ENCODE data around the gene TBX1.

Gene TBX1

GRCh38 chr22:19749876-19750275 lies 10.7 kb upstream of the TBX1 start:
- H3K27ac Mint-ChIP-seq: no peak overlapping the region
- no peak for DNase-seq (ENCODE audit: low spot score)
- H3K4me3 Mint-ChIP-seq: no peak overlapping the region
- H3K36me3 Mint-ChIP-seq (ENCODE audit: low read depth): no peaks in the 10 kb centered on the region
- H3K4me1 Mint-ChIP-seq (ENCODE audit: low read depth): no peaks in the 10 kb centered on the region
- H3K27me3 Mint-ChIP-seq (ENCODE audit: low read depth): peaks cover 22% of the 10 kb centered on the region
- no peaks in the 10 kb centered on the region for H3K9me3 Mint-ChIP-seq

- H3K9me3 Mint-ChIP-seq: no peaks in the 10 kb centered on the region
- no peak for DNase-seq (ENCODE audit: low spot score)
- H3K36me3 Mint-ChIP-seq (ENCODE audit: low read depth): no peaks in the 10 kb centered on the region
- peaks cover 28% of the 10 kb centered on the region for H3K27me3 Mint-ChIP-seq (ENCODE audit: low read depth)
- H3K27ac Mint-ChIP-seq: no peak overlapping the region
- H3K4me3 Mint-ChIP-seq: no peak overlapping the region
- no peaks in the 10 kb centered on the region for H3K4me1 Mint-ChIP-seq (ENCODE audit: low read depth)
Measured at GRCh38 chr22:19750507-19751490, 9.8 kb upstream of the TBX1 start.

DNA sequence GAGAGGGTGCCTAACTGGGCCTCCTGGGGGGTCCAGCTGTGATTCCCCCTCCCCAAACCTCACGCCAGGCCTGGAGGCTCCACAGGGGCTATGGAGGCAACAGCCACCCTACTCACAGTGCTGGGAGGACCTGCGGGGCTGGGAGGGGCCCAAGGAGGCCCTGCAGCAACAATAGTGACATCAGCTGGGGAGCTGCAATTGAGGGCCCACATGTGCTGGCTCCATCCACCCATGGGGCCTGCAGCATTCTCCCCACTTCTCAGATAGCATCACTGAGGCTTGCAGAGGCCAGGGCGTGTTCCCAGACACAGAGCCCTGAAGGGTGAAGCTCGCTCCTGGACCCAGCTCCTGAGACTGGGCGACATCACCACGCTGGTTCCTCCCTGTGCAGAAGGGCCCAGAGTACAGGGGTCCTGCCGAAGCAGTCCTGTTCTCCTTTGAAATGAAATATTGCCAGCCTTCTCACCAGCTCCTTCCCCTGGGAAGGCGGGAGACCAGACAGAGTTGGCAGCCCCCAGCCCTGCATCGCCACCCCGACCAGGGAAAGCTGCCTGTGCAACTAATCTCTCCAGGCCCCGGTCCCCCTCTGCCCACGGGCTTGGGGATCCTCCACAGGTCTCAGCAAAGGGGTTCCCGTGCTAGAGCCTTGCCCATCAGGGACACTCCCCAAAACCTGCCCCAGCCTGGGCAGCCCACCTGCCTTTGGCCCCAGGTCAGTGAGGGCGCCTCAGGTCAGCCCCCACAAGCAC lies 8.9 kb upstream of the TBX1 start:
- DNase-seq (ENCODE audit: low spot score): no peak
- Mint-ChIP-seq H3K4me1 (ENCODE audit: low read depth) (peaks cover 3% of the 10 kb centered on the region), H3K4me3 (no peak overlapping the region), H3K27ac (no peak overlapping the region), H3K9me3 (no peaks in the 10 kb centered on the region), H3K36me3 (ENCODE audit: low read depth) (no peaks in the 10 kb centered on the region), H3K27me3 (ENCODE audit: low read depth) (peaks cover 37% of the 10 kb centered on the region)

DNA sequence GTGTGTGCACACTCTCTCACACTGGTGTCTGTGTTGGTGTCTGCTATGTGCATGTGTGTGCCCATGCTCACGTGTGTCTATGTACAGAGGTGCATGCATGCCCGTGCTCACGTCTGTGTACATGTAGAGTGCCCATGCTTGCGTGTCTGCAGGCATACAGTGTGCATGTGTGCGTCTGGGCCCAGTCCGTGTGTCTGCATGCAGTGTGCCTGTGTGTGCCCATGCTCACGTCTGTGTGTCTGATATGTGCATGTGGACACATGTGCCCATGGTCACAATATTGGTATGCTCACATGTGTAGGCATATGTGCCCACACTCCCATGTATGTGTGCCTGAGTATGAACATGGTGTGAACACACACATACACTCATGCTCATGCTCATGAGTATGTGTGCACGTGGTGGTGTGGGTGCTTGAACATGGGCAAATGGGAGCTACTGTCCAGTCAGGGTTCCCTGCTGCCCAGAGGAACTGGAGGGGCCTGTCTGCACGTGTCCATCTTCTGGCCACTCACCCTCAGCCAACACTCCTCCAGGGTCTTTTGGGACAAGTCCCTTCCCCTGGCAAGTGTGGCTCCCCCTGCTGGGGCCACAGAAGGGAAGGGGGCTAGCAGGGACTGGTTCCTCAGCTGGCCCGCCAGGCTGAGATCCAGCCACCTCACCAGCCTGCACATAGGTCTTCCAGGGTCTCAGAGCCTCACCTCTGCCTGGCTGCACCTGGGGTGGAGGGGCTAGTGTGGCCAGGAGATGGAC lies 7.3 kb upstream of the TBX1 start:
- no peak for DNase-seq (ENCODE audit: low spot score)
- Mint-ChIP-seq H3K4me1 (ENCODE audit: low read depth) (peaks cover 10% of the 10 kb centered on the region), H3K4me3 (no peak overlapping the region), H3K27ac (no peak overlapping the region), H3K36me3 (ENCODE audit: low read depth) (no peaks in the 10 kb centered on the region), H3K27me3 (ENCODE audit: low read depth) (peaks cover 49% of the 10 kb centered on the region), H3K9me3 (no peaks in the 10 kb centered on the region)

DNA sequence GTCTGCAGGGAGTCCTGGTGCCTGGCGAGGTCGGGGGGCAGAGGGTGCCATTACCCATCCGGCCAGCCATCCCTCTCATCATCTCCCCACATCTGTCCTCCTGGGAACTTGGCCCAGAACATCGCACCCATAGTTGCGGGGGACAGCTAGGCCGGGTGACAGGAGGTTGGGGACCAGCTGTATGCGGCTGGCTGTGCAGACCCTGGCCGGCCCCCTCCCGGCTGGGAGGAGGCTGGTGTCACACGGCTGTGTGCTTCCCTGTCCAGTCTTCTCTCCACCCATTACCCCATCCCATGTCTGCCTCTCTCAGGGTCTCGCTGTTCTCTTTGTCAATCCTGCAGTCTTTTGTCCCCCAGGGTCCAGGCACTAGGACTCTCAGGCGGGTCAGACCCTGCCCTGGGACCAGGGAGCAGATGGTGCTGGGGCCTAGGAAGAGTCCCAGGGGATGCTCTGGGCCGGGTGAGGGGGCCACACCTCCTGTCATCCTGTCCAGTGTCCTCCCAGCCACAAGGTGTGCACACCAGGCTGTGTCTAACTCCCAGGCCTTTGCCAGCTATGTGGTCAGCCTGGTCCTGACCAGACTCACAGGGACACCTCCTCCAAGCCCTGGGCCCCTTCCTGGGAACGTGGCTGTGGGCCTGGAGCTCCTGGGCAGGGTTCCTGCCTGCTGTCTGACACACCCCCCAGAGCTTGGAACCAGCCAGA lies 6.4 kb upstream of the TBX1 start:
- Mint-ChIP-seq H3K27ac (no peak overlapping the region), H3K36me3 (ENCODE audit: low read depth) (no peaks in the 10 kb centered on the region), H3K27me3 (ENCODE audit: low read depth) (peaks cover 51% of the 10 kb centered on the region), H3K9me3 (no peaks in the 10 kb centered on the region), H3K4me3 (no peak overlapping the region), H3K4me1 (ENCODE audit: low read depth) (peaks cover 10% of the 10 kb centered on the region)
- DNase-seq (ENCODE audit: low spot score): no peak

DNA sequence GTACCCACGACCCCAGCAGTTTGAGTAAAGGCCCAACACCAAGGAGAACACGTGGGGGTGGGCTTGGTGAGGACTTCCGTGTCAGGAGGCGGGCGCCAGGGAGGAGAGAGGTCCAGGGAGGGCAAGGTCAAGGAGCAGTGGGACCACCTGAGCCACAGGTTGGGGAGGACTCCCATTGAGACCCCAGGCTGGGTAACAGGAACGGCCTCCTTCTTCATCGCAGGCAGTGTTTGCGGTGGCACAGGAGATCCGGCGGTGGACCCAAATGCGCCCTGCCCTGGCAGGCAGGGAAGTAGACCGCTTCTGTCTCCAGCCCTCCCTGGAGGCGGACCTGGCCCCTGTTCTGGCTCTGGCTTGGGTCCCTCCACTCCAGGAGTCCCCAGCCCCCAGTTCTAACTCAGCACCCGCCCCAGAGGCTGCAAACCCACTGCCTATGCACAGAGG lies 5.9 kb upstream of the TBX1 start:
- peaks cover 55% of the 10 kb centered on the region for H3K27me3 Mint-ChIP-seq (ENCODE audit: low read depth)
- DNase-seq (ENCODE audit: low spot score): no peak
- no peak overlapping the region for H3K4me3 Mint-ChIP-seq
- no peak overlapping the region for H3K27ac Mint-ChIP-seq
- no peaks in the 10 kb centered on the region for H3K36me3 Mint-ChIP-seq (ENCODE audit: low read depth)
- peaks cover 12% of the 10 kb centered on the region for H3K4me1 Mint-ChIP-seq (ENCODE audit: low read depth)
- no peaks in the 10 kb centered on the region for H3K9me3 Mint-ChIP-seq

DNA sequence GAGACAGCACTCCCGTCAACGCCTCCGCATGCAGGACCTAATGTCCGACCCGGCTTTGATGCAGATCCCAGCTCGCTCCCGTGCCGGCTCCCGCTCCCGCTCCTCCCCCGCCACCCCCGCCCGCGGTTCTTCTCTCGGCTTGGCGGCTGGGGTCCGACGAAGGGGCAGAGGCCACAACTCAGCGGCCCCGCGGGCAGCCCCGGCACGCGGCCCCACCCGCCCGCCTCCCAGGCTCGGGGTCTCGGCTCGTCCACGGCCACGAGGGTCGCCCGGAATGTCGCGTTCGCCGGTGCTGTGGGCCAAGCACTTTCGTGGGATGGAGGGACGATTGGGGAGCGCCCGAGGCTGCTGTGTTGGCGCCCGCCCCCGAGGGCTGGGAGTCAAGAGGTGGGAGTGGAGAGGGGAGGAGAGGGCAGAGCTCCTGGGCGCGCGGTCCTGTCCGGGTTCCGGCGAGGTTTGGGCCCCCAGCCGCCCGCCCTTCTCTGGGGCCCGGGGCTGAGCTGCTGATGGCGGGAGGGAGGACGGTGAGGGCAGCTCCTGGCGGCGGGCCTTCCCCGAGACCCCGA lies 5.3 kb upstream of the TBX1 start:
- Mint-ChIP-seq H3K4me3 (no peak overlapping the region), H3K27me3 (ENCODE audit: low read depth) (peaks cover 60% of the 10 kb centered on the region)

DNA sequence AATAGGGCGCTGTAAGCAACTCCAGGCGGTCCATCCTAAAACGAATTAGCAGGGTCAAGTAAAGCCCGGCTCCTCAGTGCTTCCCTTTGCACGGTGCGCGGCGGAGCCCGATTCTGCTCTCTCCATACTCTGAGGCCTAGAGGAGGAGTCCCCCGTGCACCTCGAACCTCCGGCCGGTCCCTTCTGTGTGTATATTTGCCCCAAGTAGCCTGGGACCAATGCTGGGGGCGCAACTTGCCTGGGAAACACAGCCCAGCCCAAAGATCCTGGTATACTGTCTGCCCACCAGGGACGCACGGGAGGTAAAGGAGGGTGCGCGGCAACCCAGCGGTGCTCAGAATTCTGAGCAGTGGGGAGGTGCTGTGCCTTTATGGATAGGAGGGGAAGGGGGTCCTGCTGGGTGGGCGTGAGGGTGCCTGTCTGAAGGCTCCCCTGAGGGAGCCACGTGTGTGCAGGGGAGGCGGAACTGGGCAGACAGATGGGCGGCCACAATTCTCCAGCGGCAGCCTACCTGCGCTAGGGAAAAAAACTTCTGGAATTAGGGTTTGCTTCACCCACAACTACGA lies 4.8 kb upstream of the TBX1 start:
- Mint-ChIP-seq H3K36me3 (ENCODE audit: low read depth) (peaks cover 2% of the 10 kb centered on the region), H3K9me3 (no peaks in the 10 kb centered on the region), H3K27ac (no peak overlapping the region), H3K27me3 (ENCODE audit: low read depth) (peaks cover 61% of the 10 kb centered on the region), H3K4me1 (ENCODE audit: low read depth) (peaks cover 18% of the 10 kb centered on the region), H3K4me3 (peak overlapping the region; percentile 24)
- no peak for DNase-seq (ENCODE audit: low spot score)

More for the DNA sequence above, 5.3 kb upstream of the TBX1 start:
- DNase-seq (ENCODE audit: low spot score): no peak
- Mint-ChIP-seq H3K9me3 (no peaks in the 10 kb centered on the region), H3K4me1 (ENCODE audit: low read depth) (peaks cover 17% of the 10 kb centered on the region), H3K27ac (no peak overlapping the region), H3K36me3 (ENCODE audit: low read depth) (peaks cover 2% of the 10 kb centered on the region)

- Mint-ChIP-seq H3K27me3 (ENCODE audit: low read depth) (peaks cover 62% of the 10 kb centered on the region), H3K27ac (no peak overlapping the region), H3K4me1 (ENCODE audit: low read depth) (peaks cover 18% of the 10 kb centered on the region), H3K4me3 (peak overlapping the region; percentile 32), H3K9me3 (no peaks in the 10 kb centered on the region), H3K36me3 (ENCODE audit: low read depth) (peaks cover 2% of the 10 kb centered on the region)
- DNase-seq (ENCODE audit: low spot score): peak; percentile 42
Measured at GRCh38 chr22:19756288-19757128, 4.1 kb upstream of the TBX1 start.

- H3K36me3 Mint-ChIP-seq (ENCODE audit: low read depth): peaks cover 2% of the 10 kb centered on the region
- H3K27ac Mint-ChIP-seq: no peak overlapping the region
- peaks cover 20% of the 10 kb centered on the region for H3K4me1 Mint-ChIP-seq (ENCODE audit: low read depth)
- peaks cover 68% of the 10 kb centered on the region for H3K27me3 Mint-ChIP-seq (ENCODE audit: low read depth)
- no peaks in the 10 kb centered on the region for H3K9me3 Mint-ChIP-seq
- peak overlapping the region; percentile 73 for H3K4me3 Mint-ChIP-seq
- no peak for DNase-seq (ENCODE audit: low spot score)
Measured at GRCh38 chr22:19757140-19757984, 3.2 kb upstream of the TBX1 start.

DNA sequence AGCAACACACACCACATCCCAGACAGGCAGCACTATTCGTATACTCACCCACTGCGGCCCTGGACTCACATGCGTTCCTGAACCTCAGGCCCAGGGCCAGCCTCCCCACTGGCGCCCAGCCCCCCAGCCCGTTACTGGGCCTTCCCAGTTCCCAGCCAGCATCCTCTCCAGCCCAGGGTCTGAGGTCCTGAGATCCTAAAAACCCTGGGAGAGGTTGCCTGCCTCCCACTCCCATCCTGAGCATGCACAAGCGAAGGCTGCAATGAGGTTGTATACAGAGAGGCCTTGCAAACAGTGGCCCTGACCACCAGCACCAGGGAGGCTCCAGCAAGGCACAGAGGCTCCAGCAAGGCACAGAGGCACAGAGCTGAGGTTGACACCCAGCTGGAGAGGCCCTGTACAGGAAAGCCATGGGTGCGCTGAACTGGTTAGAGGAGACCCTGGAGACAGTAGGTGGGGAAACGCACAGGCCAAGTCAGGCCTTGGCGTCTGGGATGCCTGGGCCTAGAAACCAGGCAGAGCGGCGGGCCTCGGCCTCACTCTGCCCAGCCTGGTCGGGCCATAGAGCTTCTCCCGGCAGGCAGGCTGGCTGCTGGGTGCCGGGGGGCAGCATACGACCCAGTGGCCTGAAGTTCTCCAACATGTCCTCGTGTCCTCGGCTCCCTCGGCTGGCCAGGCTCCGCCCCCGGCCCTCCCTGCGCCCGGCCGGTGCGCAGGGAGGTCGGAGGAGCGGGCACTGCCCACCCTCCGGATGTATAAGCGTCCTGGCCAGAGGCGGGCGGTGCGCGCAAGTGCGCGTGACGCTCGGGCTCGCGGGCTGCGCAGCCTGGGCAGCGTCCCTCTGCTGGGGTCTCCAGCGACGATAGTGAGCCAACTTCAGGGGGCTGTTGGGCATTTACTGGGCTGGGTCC lies 2.3 kb upstream of the TBX1 start:
- H3K27ac Mint-ChIP-seq: no peak overlapping the region

More for the DNA sequence above, 2.3 kb upstream of the TBX1 start:
- H3K4me3 Mint-ChIP-seq: peak overlapping the region; percentile 73
- peaks cover 66% of the 10 kb centered on the region for H3K27me3 Mint-ChIP-seq (ENCODE audit: low read depth)
- peaks cover 2% of the 10 kb centered on the region for H3K36me3 Mint-ChIP-seq (ENCODE audit: low read depth)
- peaks cover 20% of the 10 kb centered on the region for H3K4me1 Mint-ChIP-seq (ENCODE audit: low read depth)
- no peaks in the 10 kb centered on the region for H3K9me3 Mint-ChIP-seq
- DNase-seq (ENCODE audit: low spot score): no peak

All from T-helper 2 cell treated with Interferon-gamma antibody and Interleukin-4, amounts not matched to agents 5 μg/mL and 100 μg/mL, for 36 hours (primary cell).